Effector CD8-positive, alpha-beta T cell (primary cell): ENCODE results near the gene PCDHGB5.

Source experiments
- DNase-seq: peaks from one replicate; lab custom pipeline; 2025; lab: John Stamatoyannopoulos, UW

Gene PCDHGB5

GRCh38 chr5:141441571-141442170, 43.9 kb downstream of the PCDHGB5 start:
- DNase-seq, result no peak
